PFSK-1 (cell line): ENCODE data around the gene FMNL3.

ENCODE experiments used
- FOXP2 ChIP-seq: optimal IDR thresholded peaks from 2 replicates; pipeline ENCODE3; 2011; ENCODE audit warnings: borderline replicate concordance, control low read depth, inconsistent platforms; ENCODE audit not compliant: insufficient read depth; ENCODE audit errors: extremely low read length, extremely low read depth
- TAF1 ChIP-seq: IDR thresholded peaks from 2 replicates; pipeline ENCODE4 v1.6.1; 2012; ENCODE audit warnings: low read length, control low read depth, borderline replicate concordance; ENCODE audit not compliant: insufficient read depth
- TF ChIP-seq, protein P1 (sequence below), 2 experiments: IDR thresholded peaks; 2 replicates each; pipeline versions ENCODE4 v1.6.1 to v1.8.0; 2011 to 2012; ENCODE audit warnings: low read depth in 2 of 2, low read length in 2 of 2, control low read depth in 1 of 2, inconsistent platforms in 1 of 2, mild to moderate bottlenecking in 1 of 2, moderate library complexity in 1 of 2; ENCODE audit not compliant: insufficient read depth in 1 of 2

DNA sequence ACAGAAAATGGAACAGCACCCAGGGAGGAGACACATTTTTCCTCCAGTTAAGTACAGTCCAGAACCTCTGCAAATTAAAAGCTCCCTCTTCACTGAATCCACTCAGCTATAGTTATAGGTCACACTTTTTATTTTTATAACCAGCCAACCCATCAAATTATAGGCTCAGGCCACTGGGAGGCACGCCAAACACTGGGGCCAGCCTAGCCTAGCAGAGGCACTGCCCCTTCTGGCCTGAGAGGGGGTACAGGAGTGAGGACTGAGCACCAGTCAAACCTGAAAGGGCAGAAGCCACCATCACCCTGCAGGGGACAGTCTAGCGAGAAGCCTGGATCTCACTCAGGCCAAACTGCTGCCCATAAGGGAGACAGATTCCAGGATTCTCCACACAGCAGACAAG is 19.3 kb downstream of the FMNL3 start:
- TF ChIP-seq FOXP2 (no peak), TAF1 (no peak)
- TF ChIP-seq, protein P1, sequence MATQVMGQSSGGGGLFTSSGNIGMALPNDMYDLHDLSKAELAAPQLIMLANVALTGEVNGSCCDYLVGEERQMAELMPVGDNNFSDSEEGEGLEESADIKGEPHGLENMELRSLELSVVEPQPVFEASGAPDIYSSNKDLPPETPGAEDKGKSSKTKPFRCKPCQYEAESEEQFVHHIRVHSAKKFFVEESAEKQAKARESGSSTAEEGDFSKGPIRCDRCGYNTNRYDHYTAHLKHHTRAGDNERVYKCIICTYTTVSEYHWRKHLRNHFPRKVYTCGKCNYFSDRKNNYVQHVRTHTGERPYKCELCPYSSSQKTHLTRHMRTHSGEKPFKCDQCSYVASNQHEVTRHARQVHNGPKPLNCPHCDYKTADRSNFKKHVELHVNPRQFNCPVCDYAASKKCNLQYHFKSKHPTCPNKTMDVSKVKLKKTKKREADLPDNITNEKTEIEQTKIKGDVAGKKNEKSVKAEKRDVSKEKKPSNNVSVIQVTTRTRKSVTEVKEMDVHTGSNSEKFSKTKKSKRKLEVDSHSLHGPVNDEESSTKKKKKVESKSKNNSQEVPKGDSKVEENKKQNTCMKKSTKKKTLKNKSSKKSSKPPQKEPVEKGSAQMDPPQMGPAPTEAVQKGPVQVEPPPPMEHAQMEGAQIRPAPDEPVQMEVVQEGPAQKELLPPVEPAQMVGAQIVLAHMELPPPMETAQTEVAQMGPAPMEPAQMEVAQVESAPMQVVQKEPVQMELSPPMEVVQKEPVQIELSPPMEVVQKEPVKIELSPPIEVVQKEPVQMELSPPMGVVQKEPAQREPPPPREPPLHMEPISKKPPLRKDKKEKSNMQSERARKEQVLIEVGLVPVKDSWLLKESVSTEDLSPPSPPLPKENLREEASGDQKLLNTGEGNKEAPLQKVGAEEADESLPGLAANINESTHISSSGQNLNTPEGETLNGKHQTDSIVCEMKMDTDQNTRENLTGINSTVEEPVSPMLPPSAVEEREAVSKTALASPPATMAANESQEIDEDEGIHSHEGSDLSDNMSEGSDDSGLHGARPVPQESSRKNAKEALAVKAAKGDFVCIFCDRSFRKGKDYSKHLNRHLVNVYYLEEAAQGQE (IDR thresholded peaks at IDR 0.05; ENCODE audit: insufficient read depth in 1 of 2, low read depth in 2 of 2, low read length in 2 of 2): no peak
